Common myeloid progenitor, CD34-positive (primary cell): ENCODE results near the gene PLVAP.
A peak's percentile ranks its signal among the peaks of the same experiment; 100 is the strongest.

Experiments used
- CTCF ChIA-PET: fragments of 350-600 bp; sonication (Branson Sonifier 250); formaldehyde crosslinking; loops from one replicate; lab custom pipeline; 2021; ENCODE audit warnings: antibody characterized with exemption; lab: Charles Lee
- POLR2A ChIA-PET: fragments of 350-600 bp; sonication (Branson Sonifier 250); formaldehyde crosslinking; loops from one replicate; lab custom pipeline; 2021; ENCODE audit warnings: antibody characterized with exemption; lab: Charles Lee
- DNase-seq, 3 donors: peaks; one replicate each; pipeline versions ENCODE4 v3.0.0 to v3.0.0-alpha.2; 2013
- H3K27ac ChIP-seq, 2 experiments: 1 replicate in 1 of 2; 2 replicates in 1 of 2; pipeline ENCODE4 v1.7.0; 2013; ENCODE audit warnings: inconsistent platforms in 2 of 2, low read length in 2 of 2, mild to moderate bottlenecking in 2 of 2, low read depth in 1 of 2, moderate library complexity in 1 of 2; ENCODE audit not compliant: severe bottlenecking in 2 of 2, insufficient read depth in 1 of 2, poor library complexity in 1 of 2
- H3K27me3 ChIP-seq, 5 experiments: replicated peaks in 2 of 5; 1 replicate in 3 of 5; 2 replicates in 2 of 5; pipeline versions ENCODE4 v1.6.1 to v1.7.0; 2013; ENCODE audit warnings: low read length in 4 of 5, mild to moderate bottlenecking in 2 of 5, moderate library complexity in 2 of 5, inconsistent platforms in 1 of 5; ENCODE audit not compliant: insufficient read depth in 5 of 5, control insufficient read depth in 4 of 5
- H3K36me3 ChIP-seq, 4 experiments: 1 replicate in 2 of 4; 2 replicates in 2 of 4; pipeline versions ENCODE4 v1.6.1 to v1.7.0; 2013; ENCODE audit warnings: low read length in 3 of 4, control low read depth in 1 of 4, mild to moderate bottlenecking in 1 of 4; ENCODE audit not compliant: control insufficient read depth in 4 of 4, insufficient read depth in 4 of 4
- H3K4me1 ChIP-seq, 4 experiments: 1 replicate in 3 of 4; 2 replicates in 1 of 4; pipeline versions ENCODE4 v1.6.1 to v1.7.1; 2013; ENCODE audit warnings: low read length in 3 of 4, mild to moderate bottlenecking in 3 of 4, control low read depth in 1 of 4, inconsistent platforms in 1 of 4, moderate library complexity in 1 of 4; ENCODE audit not compliant: control insufficient read depth in 4 of 4, insufficient read depth in 4 of 4; ENCODE audit errors: control extremely low read depth in 1 of 4
- H3K4me3 ChIP-seq, 7 experiments: 1 replicate in 4 of 7; 2 replicates in 3 of 7; pipeline versions ENCODE4 v1.5.1 to v1.7.0; 2013; ENCODE audit warnings: mild to moderate bottlenecking in 7 of 7, low read length in 6 of 7, moderate library complexity in 6 of 7, inconsistent platforms in 2 of 7, low read depth in 2 of 7, control low read depth in 1 of 7; ENCODE audit not compliant: insufficient read depth in 4 of 7, control insufficient read depth in 1 of 7; ENCODE audit errors: extremely low read depth in 1 of 7
- H3K9me3 ChIP-seq, 5 experiments: 1 replicate in 4 of 5; 2 replicates in 1 of 5; pipeline versions ENCODE4 v1.6.1 to v1.7.1; 2013; ENCODE audit warnings: low read length in 4 of 5, mild to moderate bottlenecking in 2 of 5, inconsistent platforms in 1 of 5, low read depth in 1 of 5, moderate library complexity in 1 of 5; ENCODE audit not compliant: control insufficient read depth in 4 of 5, insufficient read depth in 2 of 5; ENCODE audit errors: control extremely low read depth in 1 of 5
- WGBS: methylation state at CpG from one replicate; pipeline ENCODE4 v1.1.5; 2013; ENCODE audit not compliant: insufficient coverage; 5-methylcytosine and 5-hydroxymethylcytosine counted together

The PLVAP gene

DNA sequence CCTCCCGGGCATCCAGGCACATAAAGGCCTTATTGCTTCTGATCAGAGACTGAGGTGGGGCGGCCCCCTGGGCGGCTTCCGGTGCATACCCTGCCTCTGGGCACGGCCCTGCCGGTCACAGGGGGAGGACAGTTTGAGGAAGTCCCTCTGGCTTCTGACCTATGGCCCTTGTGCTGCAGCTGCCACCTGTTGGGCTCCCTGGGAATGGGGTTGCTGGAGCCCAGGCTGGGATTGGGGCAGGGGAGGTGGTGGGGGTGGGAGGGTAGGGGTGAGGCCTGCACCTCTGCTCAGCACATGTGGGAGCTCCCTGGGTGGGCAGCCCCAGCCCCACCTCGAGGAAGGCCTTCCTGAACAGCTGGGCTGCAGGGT lies 53.2 kb downstream of the PLVAP start:
- H3K4me1 ChIP-seq = peaks cover 0 to 17% (median 13%) of the 10 kb centered on the region in 4 experiments
- 21% methylated on average over 2 of the region's 7 CpGs for WGBS
- no peaks in the 10 kb centered on the region for H3K27me3 ChIP-seq
- ChIA-PET POLR2A (interaction anchor here (1.2 kb wide), 1 partner anchor 17 kb away, joined by 5 read pairs; no protein-coding TSS in a partner anchor), CTCF (interaction anchor here (1.2 kb wide), 1 partner anchor 9 kb away, joined by 3 read pairs; no protein-coding TSS in a partner anchor)
- peak in 2 of 3 donors; percentile 32 to 47 for DNase-seq
- H3K9me3 ChIP-seq = no peaks in the 10 kb centered on the region
- peak overlapping the region in 5 of 7 experiments; percentile 6 to 62 (median 48) for H3K4me3 ChIP-seq
- H3K36me3 ChIP-seq = peaks cover 0 to 32% (median 23%) of the 10 kb centered on the region in 4 experiments
- H3K27ac ChIP-seq = no peak overlapping the region

- WGBS = 15% methylated on average over 27 of the region's 56 CpGs
- peak overlapping the region in 5 of 7 experiments; percentile 6 to 62 (median 48) for H3K4me3 ChIP-seq
- POLR2A ChIA-PET = interaction anchor here (0.6 to 1.2 kb wide), 2 partner anchors 13 to 17 kb away, joined by 4 to 5 read pairs; no protein-coding TSS in a partner anchor
Observed at GRCh38 chr19:17323300-17323963, 53.7 kb downstream of the PLVAP start.

DNA sequence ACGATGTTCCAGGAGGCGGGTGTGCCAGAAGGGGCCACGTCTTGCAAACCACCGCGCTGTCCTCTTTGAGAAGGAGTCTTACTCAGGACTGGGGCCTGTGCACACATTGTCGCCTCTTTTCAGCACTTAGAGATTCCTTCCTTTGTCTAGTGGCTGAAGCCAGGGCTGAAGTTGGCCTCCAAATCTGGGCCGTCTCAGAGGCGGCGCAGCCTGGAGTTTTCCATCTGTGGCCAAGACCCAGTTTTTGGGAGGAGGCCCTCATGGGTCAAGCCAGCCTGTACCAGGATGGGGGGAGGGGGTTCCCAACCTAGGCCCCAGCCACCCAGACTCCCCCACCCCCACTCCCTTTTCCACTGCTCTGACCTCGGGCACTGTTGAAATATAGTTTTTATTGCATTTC lies 54.3 kb downstream of the PLVAP start:
- WGBS = 94% methylated on average over 6 of the region's 10 CpGs
- POLR2A ChIA-PET = interaction anchor here (0.6 kb wide), 1 partner anchor 13 kb away, joined by 4 read pairs; no protein-coding TSS in a partner anchor
- CTCF ChIA-PET = interaction anchor here (1.3 to 2.1 kb wide), 2 partner anchors 10 to 14 kb away, joined by 4 to 8 read pairs; partner anchors contain the start of gene DDA1
- H3K4me1 ChIP-seq = peaks cover 0 to 10% (median 8%) of the 10 kb centered on the region in 4 experiments
- DNase-seq = no peak
- H3K4me3 ChIP-seq = peak overlapping the region in 2 of 7 experiments; percentile 43 to 62
- peaks cover 0 to 35% (median 25%) of the 10 kb centered on the region in 4 experiments for H3K36me3 ChIP-seq
- H3K9me3 ChIP-seq = no peaks in the 10 kb centered on the region
- H3K27me3 ChIP-seq = no peaks in the 10 kb centered on the region
- H3K27ac ChIP-seq = no peak overlapping the region

More at GRCh38 chr19:17323300-17323963, 53.7 kb downstream of the PLVAP start:
- H3K36me3 ChIP-seq = peaks cover 0 to 34% (median 25%) of the 10 kb centered on the region in 4 experiments
- no peaks in the 10 kb centered on the region for H3K9me3 ChIP-seq
- peak in 1 of 3 donors; percentile 31 for DNase-seq
- no peaks in the 10 kb centered on the region for H3K27me3 ChIP-seq
- H3K4me1 ChIP-seq = peaks cover 0 to 14% (median 10%) of the 10 kb centered on the region in 4 experiments
- CTCF ChIA-PET = interaction anchor here (1.2 kb wide), 1 partner anchor 9 kb away, joined by 3 read pairs; no protein-coding TSS in a partner anchor
- no peak overlapping the region for H3K27ac ChIP-seq

DNA sequence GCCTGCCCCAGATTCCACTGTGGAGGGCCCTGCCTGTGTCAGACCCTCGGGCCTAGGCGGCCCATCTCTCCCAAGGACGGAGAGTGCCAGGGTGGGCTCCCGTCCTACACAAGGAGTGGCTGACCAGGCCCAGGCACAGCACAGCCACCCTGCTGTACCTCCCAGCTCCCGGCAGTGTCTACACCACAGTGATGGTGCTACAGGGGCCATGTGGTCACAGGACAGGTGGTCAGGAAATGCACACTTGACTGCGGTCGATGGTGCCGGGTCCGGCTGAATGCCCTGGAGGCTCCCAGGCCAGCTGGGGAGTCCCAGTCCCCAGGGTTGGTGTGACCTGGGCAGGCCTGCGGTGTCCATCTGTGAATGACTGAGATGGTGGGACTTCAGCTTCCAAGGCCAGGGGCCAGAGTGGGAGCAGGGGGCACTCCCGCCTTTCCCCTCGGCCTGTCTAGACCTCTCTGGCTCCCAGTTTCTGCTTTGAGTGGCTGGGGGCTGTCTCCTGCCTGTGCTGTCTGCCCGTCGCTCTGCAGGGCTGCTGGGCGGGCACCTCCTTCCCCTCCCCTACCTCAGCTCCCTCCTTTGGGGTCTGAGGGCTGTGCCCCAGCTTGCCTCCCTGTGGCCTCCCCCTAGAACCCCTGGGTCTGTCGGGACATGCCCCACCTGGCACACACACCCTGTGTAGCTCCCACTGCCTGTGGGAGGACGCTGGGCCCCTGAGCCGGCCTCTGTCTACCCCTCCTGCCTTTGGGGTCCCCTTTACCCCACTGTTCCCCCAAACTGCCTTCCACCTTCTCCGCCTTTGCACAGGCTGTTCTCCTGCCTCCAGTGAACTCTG lies 55.3 kb downstream of the PLVAP start:
- Histone ChIP-seq H3K27ac (no peak overlapping the region), H3K4me1 (peaks cover 0 to 10% (median 8%) of the 10 kb centered on the region in 4 experiments), H3K36me3 (peaks cover 0 to 40% (median 26%) of the 10 kb centered on the region in 4 experiments), H3K4me3 (no peak overlapping the region), H3K27me3 (no peaks in the 10 kb centered on the region), H3K9me3 (no peaks in the 10 kb centered on the region)
- ChIA-PET CTCF (interaction anchor here (1.3 to 2.1 kb wide), 3 partner anchors 9 to 13 kb away, joined by 4 to 8 read pairs (median 5); partner anchors contain the start of gene DDA1), POLR2A (interaction anchor here (1.0 kb wide), 1 partner anchor 17 kb away, joined by 3 read pairs; no protein-coding TSS in a partner anchor)
- no peak for DNase-seq
- 89% methylated on average over 17 of the region's 19 CpGs for WGBS

GRCh38 chr19:17320435-17320834 lies 56.7 kb downstream of the PLVAP start:
- WGBS = 81% methylated on average over 11 of the region's 11 CpGs

DNA sequence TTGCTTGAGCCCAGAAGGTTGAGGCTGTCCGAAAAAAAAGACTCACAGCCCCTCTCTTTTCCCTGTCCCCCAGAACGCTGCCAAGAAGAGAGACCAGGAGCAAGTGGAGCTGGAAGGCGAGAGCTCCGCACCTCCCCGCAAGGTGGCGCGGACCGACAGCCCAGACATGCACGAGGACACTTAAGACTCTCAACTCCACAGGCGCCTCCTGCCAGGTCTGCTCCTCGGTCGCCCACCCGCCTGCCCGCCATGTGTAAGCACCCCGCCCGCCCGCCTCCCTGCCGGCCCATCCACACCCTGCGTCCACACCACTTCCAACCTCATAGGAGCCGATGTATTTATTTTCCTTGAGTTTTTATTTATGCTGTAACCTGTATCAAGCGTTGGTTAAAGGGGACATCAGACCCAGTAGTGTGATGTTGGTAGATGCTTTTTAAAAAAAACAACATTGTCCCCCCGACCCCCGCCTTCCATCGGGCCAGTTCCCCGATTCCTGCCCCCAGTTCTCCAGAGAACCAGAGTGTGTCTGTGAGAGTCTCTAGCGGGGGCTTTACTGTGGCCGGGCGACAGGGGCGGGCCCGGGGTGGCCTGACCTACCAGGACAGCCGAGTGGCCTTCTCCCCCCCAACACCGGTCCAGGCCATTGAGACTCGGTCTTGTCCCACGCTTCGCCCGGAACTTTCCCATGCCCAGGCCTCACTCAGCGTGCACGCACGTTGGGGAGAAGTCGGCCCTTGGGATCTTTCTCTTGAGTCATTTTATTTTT lies 57.5 kb downstream of the PLVAP start:
- Histone ChIP-seq H3K4me1 (peaks cover 0 to 10% (median 8%) of the 10 kb centered on the region in 4 experiments), H3K4me3 (no peak overlapping the region), H3K9me3 (no peaks in the 10 kb centered on the region), H3K27me3 (no peaks in the 10 kb centered on the region), H3K27ac (no peak overlapping the region), H3K36me3 (peaks cover 0 to 52% (median 36%) of the 10 kb centered on the region in 4 experiments)
- ChIA-PET POLR2A (interaction anchor here (0.6 kb wide), 1 partner anchor 279 kb away, joined by 3 read pairs; no protein-coding TSS in a partner anchor), CTCF (interaction anchor here (0.7 kb wide), 1 partner anchor 13 kb away, joined by 3 read pairs; no protein-coding TSS in a partner anchor)
- no peak for DNase-seq
- 97% methylated on average over 27 of the region's 40 CpGs for WGBS

More at GRCh38 chr19:17320435-17320834, 56.7 kb downstream of the PLVAP start:
- Histone ChIP-seq H3K27me3 (no peaks in the 10 kb centered on the region), H3K27ac (no peak overlapping the region), H3K4me1 (peaks cover 0 to 10% (median 8%) of the 10 kb centered on the region in 4 experiments), H3K9me3 (no peaks in the 10 kb centered on the region), H3K4me3 (no peak overlapping the region), H3K36me3 (peaks cover 0 to 48% (median 33%) of the 10 kb centered on the region in 4 experiments)
- no peak for DNase-seq
- POLR2A ChIA-PET = no interaction called here
- CTCF ChIA-PET = interaction anchor here (2.0 to 2.1 kb wide), 2 partner anchors 7 to 13 kb away, joined by 5 to 8 read pairs; no protein-coding TSS in a partner anchor
